GM23338 (cell line): ENCODE results near the gene TMEM239. TPM values are rescaled to one million over a fixed set of nuclear protein-coding genes. Genes with fewer than 3 reads are reported as not detected.

Experiments used
- ATAC-seq: fragments of 200-7000 bp; cut with Tn5 transposase; 3 replicates; pipeline ENCODE4 v1.9.1; 2020
- DNase-seq: peaks from one replicate; pipeline ENCODE4 v3.0.0-alpha.2; 2015; ENCODE audit warnings: low spot score
- H2AFZ ChIP-seq: fragments of 200-600 bp; sonication (generic); 2 replicates; pipeline ENCODE4 v1.8.0; 2016; ENCODE audit warnings: antibody characterized with exemption, mild to moderate bottlenecking, moderate library complexity
- H3F3A ChIP-seq: fragments of 200-600 bp; sonication (generic); replicated peaks from 2 replicates; pipeline ENCODE4 v1.8.0; 2017; ENCODE audit warnings: antibody characterized with exemption, mixed run types, low read depth
- H3K27ac ChIP-seq: fragments of 200-600 bp; sonication (generic); 2 replicates; pipeline ENCODE4 v1.6.1; 2016; ENCODE audit warnings: low read depth
- H3K27me3 ChIP-seq: fragments of 200-600 bp; sonication (generic); 2 replicates; pipeline ENCODE4 v1.8.0; 2016; ENCODE audit warnings: mild to moderate bottlenecking, mixed run types, moderate library complexity; ENCODE audit not compliant: insufficient read depth
- H3K36me3 ChIP-seq: fragments of 200-600 bp; sonication (generic); 2 replicates; pipeline ENCODE4 v1.8.0; 2016; ENCODE audit warnings: mild to moderate bottlenecking; ENCODE audit not compliant: insufficient read depth
- H3K4me1 ChIP-seq: fragments of 200-600 bp; sonication (generic); 2 replicates; pipeline ENCODE4 v1.8.0; 2016; ENCODE audit warnings: mild to moderate bottlenecking, moderate library complexity; ENCODE audit not compliant: insufficient read depth
- H3K4me2 ChIP-seq: fragments of 200-600 bp; sonication (generic); 2 replicates; pipeline ENCODE4 v1.7.1; 2017; ENCODE audit warnings: mixed run types
- H3K4me3 ChIP-seq: fragments of 200-600 bp; sonication (generic); 2 replicates; pipeline ENCODE4 v1.6.1; 2016; ENCODE audit warnings: mixed run types
- H3K79me2 ChIP-seq: fragments of 200-600 bp; sonication (generic); replicated peaks from 2 replicates; pipeline ENCODE4 v1.8.0; 2017; ENCODE audit warnings: mild to moderate bottlenecking; ENCODE audit not compliant: insufficient read depth
- H3K9me2 ChIP-seq: fragments of 200-600 bp; sonication (generic); 2 replicates; pipeline ENCODE4 v1.8.0; 2017; ENCODE audit not compliant: insufficient read depth
- H4K20me1 ChIP-seq: fragments of 200-600 bp; sonication (generic); replicated peaks from 2 replicates; pipeline ENCODE4 v1.8.0; 2017; ENCODE audit warnings: mild to moderate bottlenecking; ENCODE audit not compliant: insufficient read depth
- H3K27ac Mint-ChIP-seq: 2 replicates; pipeline ENCODE4 v1.8.0; 2020; ENCODE audit warnings: inconsistent platforms, mild to moderate bottlenecking, moderate library complexity, mixed read lengths
- H3K27me3 Mint-ChIP-seq: 3 replicates; pipeline ENCODE4 v1.8.0; 2022; ENCODE audit warnings: low read depth, mild to moderate bottlenecking, moderate library complexity, mixed read lengths, inconsistent platforms; ENCODE audit not compliant: insufficient read depth, poor library complexity
- H3K36me3 Mint-ChIP-seq: 3 replicates; pipeline ENCODE4 v1.8.0; 2021; ENCODE audit warnings: low read depth, mild to moderate bottlenecking, inconsistent platforms, moderate library complexity, mixed read lengths
- H3K4me1 Mint-ChIP-seq: 3 replicates; pipeline ENCODE4 v1.8.0; 2020; ENCODE audit warnings: mild to moderate bottlenecking, inconsistent platforms, mixed read lengths
- H3K4me3 Mint-ChIP-seq: 3 replicates; pipeline ENCODE4 v1.8.0; 2021; ENCODE audit warnings: moderate library complexity, mild to moderate bottlenecking, inconsistent platforms, mixed read lengths
- H3K9me3 Mint-ChIP-seq: 3 replicates; pipeline ENCODE4 v1.8.0; 2020; ENCODE audit warnings: moderate library complexity, mild to moderate bottlenecking, inconsistent platforms, mixed read lengths
- CREB1 ChIP-seq: fragments of 250-450 bp; sonication (Bioruptor Pico); IDR thresholded peaks from 2 replicates; pipeline ENCODE4 v1.5.0; 2020; ENCODE audit warnings: low read depth, mild to moderate bottlenecking, moderate library complexity
- ETS1 ChIP-seq: IDR thresholded peaks from 2 replicates; pipeline ENCODE4 v1.6.1; 2016; ENCODE audit warnings: antibody characterized with exemption
- EZH2 ChIP-seq: fragments of 200-600 bp; sonication (generic); IDR thresholded peaks from one replicate; pipeline ENCODE4 v1.8.0; 2017; ENCODE audit warnings: antibody characterized with exemption, mild to moderate bottlenecking, low read depth; ENCODE audit not compliant: unreplicated experiment
- JUNB ChIP-seq: IDR thresholded peaks from one replicate; pipeline ENCODE4 v1.6.1; 2016; ENCODE audit warnings: antibody characterized with exemption; ENCODE audit not compliant: unreplicated experiment
- STAT1 ChIP-seq: IDR thresholded peaks from one replicate; pipeline ENCODE4 v1.6.1; 2016; ENCODE audit warnings: antibody characterized with exemption; ENCODE audit not compliant: unreplicated experiment
- ZNF114 ChIP-seq: fragments of 250-450 bp; sonication (Bioruptor Pico); IDR thresholded peaks from 2 replicates; pipeline ENCODE4 v1.5.0; 2020; ENCODE audit warnings: mild to moderate bottlenecking, moderate library complexity
- polyA plus RNA-seq: library from polyadenylated mRNA; unstranded; fragments of >200 nt; fragmentation: Nextera tagmentation; extraction: Ambion mirVana; gene quantifications from 2 replicates; pipeline ENCODE4 v1.2.1, GENCODE V29; 2016
- total RNA-seq: library from RNA; depleted of rRNA; stranded (reverse); fragments of >200 nt; shearing (Covaris generic); gene quantifications from 2 replicates; pipeline ENCODE4 v1.2.3, GENCODE V29; 2014
- TF ChIP-seq, protein P1 (sequence below), 2 experiments: fragments of 200-600 bp in 1 of 2; sonication (generic) in 1 of 2; conservative IDR thresholded peaks; 2 replicates each; pipeline versions ENCODE4 v1.5.1 to v1.6.1; 2016 to 2017; ENCODE audit warnings: antibody characterized with exemption in 2 of 2, low read depth in 2 of 2, mild to moderate bottlenecking in 2 of 2, moderate library complexity in 1 of 2
- TF ChIP-seq, protein P2 (sequence below): fragments of 250-450 bp; sonication (Bioruptor Pico); IDR thresholded peaks from 2 replicates; pipeline ENCODE4 v1.5.0; 2020; ENCODE audit warnings: mild to moderate bottlenecking, moderate library complexity
- TF ChIP-seq, protein P3 (sequence below): IDR thresholded peaks from one replicate; pipeline ENCODE4 v1.6.1; 2018; ENCODE audit warnings: antibody characterized with exemption; ENCODE audit not compliant: unreplicated experiment

The TMEM239 gene
- total and polyA plus RNA-seq, 2 experiments from 2014 or later = not detected

- TF ChIP-seq, protein P1, sequence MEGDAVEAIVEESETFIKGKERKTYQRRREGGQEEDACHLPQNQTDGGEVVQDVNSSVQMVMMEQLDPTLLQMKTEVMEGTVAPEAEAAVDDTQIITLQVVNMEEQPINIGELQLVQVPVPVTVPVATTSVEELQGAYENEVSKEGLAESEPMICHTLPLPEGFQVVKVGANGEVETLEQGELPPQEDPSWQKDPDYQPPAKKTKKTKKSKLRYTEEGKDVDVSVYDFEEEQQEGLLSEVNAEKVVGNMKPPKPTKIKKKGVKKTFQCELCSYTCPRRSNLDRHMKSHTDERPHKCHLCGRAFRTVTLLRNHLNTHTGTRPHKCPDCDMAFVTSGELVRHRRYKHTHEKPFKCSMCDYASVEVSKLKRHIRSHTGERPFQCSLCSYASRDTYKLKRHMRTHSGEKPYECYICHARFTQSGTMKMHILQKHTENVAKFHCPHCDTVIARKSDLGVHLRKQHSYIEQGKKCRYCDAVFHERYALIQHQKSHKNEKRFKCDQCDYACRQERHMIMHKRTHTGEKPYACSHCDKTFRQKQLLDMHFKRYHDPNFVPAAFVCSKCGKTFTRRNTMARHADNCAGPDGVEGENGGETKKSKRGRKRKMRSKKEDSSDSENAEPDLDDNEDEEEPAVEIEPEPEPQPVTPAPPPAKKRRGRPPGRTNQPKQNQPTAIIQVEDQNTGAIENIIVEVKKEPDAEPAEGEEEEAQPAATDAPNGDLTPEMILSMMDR (conservative IDR thresholded peaks at IDR 0.05; ENCODE audit: low read depth in 2 of 2) = no peak
- TF ChIP-seq CREB1 = no peak
Measured at GRCh38 chr20:2793471-2793870, 22.7 kb upstream of the TMEM239 start (continued).

DNA sequence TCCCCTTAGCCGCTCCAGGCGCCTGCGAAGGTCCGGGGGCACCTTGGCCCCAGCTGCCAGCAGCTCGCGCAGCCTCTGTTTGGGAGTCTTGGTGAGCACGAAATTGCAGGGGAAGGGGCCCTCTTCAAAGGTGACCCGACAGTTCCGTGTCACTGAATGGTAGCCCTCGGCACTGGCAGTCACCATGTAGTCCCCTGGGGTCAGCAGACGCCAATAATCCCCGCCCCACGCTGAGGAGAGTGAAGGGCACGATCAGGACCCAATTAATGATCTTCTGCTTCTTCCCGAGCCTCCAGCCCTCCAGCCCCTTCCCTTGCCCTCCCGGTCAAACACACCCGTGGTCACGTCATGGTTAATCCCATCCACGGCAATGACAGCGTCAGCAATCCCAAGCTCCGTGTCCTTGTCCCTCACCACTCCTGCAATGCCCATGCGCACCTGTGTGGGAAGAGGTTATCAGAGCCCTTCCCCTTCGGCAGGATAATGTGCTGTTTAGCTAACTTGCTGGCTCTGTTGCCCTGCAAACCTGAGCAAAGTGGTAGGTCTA is 21.9 kb upstream of the TMEM239 start:
- DNase-seq (no peak), ATAC-seq (no peak)
- Histone ChIP-seq H3K4me3 (no peak overlapping the region), H3K9me2 (no peaks in the 10 kb centered on the region), H3K36me3 (no peaks in the 10 kb centered on the region), H4K20me1 (peaks cover 8% of the 10 kb centered on the region; the same call in 1 of the 2 replicates), H3F3A (no peaks in the 10 kb centered on the region), H2AFZ (no peak overlapping the region), H3K79me2 (no peaks in the 10 kb centered on the region), H3K4me2 (no peak overlapping the region), H3K4me1 (peaks cover 4% of the 10 kb centered on the region; the same call in 1 of the 2 replicates), H3K27me3 (peaks cover 5% of the 10 kb centered on the region), H3K27ac (no peak overlapping the region)
- H3K4me3 Mint-ChIP-seq = no peak overlapping the region
- H3K9me3 Mint-ChIP-seq = no peaks in the 10 kb centered on the region
- H3K27me3 Mint-ChIP-seq = peaks cover 4% of the 10 kb centered on the region
- H3K36me3 Mint-ChIP-seq = peaks cover 33% of the 10 kb centered on the region
- H3K4me1 Mint-ChIP-seq = peaks cover 7% of the 10 kb centered on the region
- H3K27ac Mint-ChIP-seq = no peak overlapping the region
- TF ChIP-seq JUNB = no peak
- TF ChIP-seq CREB1 = no peak
- TF ChIP-seq, protein P2, sequence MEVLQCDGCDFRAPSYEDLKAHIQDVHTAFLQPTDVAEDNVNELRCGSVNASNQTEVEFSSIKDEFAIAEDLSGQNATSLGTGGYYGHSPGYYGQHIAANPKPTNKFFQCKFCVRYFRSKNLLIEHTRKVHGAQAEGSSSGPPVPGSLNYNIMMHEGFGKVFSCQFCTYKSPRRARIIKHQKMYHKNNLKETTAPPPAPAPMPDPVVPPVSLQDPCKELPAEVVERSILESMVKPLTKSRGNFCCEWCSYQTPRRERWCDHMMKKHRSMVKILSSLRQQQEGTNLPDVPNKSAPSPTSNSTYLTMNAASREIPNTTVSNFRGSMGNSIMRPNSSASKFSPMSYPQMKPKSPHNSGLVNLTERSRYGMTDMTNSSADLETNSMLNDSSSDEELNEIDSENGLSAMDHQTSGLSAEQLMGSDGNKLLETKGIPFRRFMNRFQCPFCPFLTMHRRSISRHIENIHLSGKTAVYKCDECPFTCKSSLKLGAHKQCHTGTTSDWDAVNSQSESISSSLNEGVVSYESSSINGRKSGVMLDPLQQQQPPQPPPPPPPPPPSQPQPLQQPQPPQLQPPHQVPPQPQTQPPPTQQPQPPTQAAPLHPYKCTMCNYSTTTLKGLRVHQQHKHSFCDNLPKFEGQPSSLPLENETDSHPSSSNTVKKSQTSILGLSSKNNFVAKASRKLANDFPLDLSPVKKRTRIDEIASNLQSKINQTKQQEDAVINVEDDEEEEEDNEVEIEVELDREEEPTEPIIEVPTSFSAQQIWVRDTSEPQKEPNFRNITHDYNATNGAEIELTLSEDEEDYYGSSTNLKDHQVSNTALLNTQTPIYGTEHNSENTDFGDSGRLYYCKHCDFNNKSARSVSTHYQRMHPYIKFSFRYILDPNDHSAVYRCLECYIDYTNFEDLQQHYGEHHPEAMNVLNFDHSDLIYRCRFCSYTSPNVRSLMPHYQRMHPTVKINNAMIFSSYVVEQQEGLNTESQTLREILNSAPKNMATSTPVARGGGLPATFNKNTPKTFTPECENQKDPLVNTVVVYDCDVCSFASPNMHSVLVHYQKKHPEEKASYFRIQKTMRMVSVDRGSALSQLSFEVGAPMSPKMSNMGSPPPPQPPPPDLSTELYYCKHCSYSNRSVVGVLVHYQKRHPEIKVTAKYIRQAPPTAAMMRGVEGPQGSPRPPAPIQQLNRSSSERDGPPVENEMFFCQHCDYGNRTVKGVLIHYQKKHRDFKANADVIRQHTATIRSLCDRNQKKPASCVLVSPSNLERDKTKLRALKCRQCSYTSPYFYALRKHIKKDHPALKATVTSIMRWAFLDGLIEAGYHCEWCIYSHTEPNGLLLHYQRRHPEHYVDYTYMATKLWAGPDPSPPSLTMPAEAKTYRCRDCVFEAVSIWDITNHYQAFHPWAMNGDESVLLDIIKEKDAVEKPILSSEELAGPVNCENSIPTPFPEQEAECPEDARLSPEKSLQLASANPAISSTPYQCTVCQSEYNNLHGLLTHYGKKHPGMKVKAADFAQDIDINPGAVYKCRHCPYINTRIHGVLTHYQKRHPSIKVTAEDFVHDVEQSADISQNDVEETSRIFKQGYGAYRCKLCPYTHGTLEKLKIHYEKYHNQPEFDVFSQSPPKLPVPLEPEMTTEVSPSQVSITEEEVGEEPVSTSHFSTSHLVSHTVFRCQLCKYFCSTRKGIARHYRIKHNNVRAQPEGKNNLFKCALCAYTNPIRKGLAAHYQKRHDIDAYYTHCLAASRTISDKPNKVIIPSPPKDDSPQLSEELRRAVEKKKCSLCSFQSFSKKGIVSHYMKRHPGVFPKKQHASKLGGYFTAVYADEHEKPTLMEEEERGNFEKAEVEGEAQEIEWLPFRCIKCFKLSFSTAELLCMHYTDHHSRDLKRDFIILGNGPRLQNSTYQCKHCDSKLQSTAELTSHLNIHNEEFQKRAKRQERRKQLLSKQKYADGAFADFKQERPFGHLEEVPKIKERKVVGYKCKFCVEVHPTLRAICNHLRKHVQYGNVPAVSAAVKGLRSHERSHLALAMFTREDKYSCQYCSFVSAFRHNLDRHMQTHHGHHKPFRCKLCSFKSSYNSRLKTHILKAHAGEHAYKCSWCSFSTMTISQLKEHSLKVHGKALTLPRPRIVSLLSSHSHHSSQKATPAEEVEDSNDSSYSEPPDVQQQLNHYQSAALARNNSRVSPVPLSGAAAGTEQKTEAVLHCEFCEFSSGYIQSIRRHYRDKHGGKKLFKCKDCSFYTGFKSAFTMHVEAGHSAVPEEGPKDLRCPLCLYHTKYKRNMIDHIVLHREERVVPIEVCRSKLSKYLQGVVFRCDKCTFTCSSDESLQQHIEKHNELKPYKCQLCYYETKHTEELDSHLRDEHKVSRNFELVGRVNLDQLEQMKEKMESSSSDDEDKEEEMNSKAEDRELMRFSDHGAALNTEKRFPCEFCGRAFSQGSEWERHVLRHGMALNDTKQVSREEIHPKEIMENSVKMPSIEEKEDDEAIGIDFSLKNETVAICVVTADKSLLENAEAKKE (CRISPR knock-in tag) = no peak
- no peak for TF ChIP-seq STAT1
- TF ChIP-seq, protein P1 (conservative IDR thresholded peaks at IDR 0.05; ENCODE audit: low read depth in 2 of 2) = no peak
- TF ChIP-seq, protein P3, sequence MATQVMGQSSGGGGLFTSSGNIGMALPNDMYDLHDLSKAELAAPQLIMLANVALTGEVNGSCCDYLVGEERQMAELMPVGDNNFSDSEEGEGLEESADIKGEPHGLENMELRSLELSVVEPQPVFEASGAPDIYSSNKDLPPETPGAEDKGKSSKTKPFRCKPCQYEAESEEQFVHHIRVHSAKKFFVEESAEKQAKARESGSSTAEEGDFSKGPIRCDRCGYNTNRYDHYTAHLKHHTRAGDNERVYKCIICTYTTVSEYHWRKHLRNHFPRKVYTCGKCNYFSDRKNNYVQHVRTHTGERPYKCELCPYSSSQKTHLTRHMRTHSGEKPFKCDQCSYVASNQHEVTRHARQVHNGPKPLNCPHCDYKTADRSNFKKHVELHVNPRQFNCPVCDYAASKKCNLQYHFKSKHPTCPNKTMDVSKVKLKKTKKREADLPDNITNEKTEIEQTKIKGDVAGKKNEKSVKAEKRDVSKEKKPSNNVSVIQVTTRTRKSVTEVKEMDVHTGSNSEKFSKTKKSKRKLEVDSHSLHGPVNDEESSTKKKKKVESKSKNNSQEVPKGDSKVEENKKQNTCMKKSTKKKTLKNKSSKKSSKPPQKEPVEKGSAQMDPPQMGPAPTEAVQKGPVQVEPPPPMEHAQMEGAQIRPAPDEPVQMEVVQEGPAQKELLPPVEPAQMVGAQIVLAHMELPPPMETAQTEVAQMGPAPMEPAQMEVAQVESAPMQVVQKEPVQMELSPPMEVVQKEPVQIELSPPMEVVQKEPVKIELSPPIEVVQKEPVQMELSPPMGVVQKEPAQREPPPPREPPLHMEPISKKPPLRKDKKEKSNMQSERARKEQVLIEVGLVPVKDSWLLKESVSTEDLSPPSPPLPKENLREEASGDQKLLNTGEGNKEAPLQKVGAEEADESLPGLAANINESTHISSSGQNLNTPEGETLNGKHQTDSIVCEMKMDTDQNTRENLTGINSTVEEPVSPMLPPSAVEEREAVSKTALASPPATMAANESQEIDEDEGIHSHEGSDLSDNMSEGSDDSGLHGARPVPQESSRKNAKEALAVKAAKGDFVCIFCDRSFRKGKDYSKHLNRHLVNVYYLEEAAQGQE = no peak
- TF ChIP-seq ETS1 = no peak
- TF ChIP-seq EZH2 = no peak
- TF ChIP-seq ZNF114 = no peak
